Vagina (tissue), 2 donors: ENCODE measurements around the gene BRMS1.

ENCODE experiments used
- POLR2A ChIP-seq, 2 donors: fragments of 450-650 bp; IDR thresholded peaks; one replicate each; pipeline ENCODE4 v1.6.1; 2017; ENCODE audit warnings: antibody characterized with exemption in 2 of 2, mild to moderate bottlenecking in 2 of 2, moderate library complexity in 2 of 2
- TF ChIP-seq, protein P1 (sequence below), 3 experiments: fragments of 450-650 bp in 2 of 3; fragments of 200-600 bp in 1 of 3; sonication (generic) in 1 of 3; IDR thresholded peaks; one replicate each; pipeline ENCODE4 v1.5.1; 2017 to 2019; ENCODE audit warnings: antibody characterized with exemption in 3 of 3, mild to moderate bottlenecking in 2 of 3, moderate library complexity in 2 of 3

DNA sequence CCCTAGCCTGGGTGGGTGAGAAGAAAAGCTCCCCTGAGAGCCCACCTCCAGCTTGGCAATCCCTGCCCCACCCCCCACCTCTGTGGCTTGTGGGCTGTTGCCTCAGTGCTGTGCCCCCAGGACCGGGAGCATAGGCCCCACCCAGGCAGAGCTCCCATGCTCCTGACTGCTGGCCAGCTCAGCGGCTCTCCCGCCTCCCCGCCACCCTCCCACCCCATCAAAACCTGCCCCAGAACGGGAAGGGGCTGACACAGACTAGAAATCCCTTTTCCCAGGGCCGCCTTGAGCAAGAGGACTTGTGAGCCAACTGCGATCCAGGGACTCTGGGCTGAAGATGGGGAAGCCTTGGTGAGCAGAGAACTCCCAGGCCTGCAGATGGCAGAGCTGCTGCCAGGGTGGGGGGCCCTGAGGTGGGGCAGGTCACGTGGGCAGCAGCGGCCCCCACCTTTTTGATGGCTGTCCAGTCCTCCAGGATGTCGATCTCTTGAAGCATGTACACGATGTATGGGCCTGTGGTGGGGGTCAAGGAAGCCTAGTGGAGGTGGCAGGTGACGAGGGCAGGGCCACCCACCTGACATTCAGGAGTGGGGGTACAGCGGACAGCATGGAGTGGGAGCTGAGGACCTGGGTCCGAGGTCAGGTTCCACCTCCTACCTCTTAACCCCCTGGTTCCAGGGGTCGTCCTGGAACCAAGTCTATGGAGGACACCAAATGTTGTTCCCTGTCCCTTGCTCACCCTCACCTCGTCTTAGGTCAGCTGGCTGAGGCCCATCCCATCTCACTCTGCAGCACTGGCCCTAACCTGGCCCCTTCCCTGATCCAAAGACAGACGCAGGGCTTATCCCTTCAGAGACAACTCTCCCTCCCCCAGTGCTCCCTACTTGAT is 6.4 kb downstream of the BRMS1 start:
- TF ChIP-seq POLR2A (IDR thresholded peaks at IDR 0.05): no peak
- TF ChIP-seq, protein P1, sequence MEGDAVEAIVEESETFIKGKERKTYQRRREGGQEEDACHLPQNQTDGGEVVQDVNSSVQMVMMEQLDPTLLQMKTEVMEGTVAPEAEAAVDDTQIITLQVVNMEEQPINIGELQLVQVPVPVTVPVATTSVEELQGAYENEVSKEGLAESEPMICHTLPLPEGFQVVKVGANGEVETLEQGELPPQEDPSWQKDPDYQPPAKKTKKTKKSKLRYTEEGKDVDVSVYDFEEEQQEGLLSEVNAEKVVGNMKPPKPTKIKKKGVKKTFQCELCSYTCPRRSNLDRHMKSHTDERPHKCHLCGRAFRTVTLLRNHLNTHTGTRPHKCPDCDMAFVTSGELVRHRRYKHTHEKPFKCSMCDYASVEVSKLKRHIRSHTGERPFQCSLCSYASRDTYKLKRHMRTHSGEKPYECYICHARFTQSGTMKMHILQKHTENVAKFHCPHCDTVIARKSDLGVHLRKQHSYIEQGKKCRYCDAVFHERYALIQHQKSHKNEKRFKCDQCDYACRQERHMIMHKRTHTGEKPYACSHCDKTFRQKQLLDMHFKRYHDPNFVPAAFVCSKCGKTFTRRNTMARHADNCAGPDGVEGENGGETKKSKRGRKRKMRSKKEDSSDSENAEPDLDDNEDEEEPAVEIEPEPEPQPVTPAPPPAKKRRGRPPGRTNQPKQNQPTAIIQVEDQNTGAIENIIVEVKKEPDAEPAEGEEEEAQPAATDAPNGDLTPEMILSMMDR (IDR thresholded peaks at IDR 0.05): no peak
